T-helper 9 cell (primary cell): ENCODE measurements around the gene GSK3A.
A peak's percentile ranks its signal among the peaks of the same experiment; 100 is the strongest.

Source experiments
- DNase-seq: peaks from one replicate; pipeline ENCODE4 v3.0.0-alpha.2; 2020

Gene GSK3A

DNA sequence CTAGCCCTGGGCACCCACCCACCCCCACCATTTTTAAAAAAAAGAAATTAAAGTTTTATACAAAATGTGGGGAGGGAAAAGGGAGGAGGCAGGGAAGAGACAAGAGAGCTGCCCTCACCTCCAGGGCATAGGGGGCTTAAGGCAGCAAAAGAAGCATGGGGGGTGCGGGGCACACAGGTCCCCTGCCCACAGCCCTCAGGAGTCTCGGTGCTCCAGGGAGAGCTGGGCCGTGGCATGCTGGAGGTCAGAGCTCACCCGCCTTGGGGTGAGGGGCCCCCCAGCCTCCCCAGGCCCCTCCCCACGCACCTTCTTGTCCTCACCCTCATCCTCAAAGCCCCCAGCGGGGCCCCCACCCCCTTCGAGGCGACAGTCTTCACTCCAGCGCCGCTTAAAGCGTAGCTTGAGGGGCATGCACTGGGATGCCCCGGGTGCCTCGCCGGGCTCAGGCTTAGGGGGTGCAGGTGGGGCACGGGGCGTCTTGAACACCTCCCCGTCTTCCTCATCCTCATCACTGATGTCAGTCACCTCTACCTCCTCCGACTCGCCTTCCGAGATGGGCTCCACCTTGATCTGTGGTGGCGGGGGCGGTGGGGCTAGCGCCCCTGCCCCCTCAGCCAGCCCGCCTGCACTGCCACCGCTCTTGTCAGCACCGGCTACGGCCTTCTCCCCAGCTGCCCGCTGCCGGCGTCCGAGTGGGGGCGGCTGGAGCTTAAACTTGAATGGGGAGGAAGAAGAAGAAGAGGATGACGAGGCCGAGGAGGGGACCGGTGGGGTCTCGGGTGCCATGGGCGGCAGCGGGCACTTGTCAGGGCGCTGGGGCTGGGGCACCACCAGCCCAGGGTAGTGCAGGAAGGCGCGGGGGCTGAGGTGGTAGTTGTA, 6.1 kb upstream of the GSK3A start:
- DNase-seq = no peak

DNA sequence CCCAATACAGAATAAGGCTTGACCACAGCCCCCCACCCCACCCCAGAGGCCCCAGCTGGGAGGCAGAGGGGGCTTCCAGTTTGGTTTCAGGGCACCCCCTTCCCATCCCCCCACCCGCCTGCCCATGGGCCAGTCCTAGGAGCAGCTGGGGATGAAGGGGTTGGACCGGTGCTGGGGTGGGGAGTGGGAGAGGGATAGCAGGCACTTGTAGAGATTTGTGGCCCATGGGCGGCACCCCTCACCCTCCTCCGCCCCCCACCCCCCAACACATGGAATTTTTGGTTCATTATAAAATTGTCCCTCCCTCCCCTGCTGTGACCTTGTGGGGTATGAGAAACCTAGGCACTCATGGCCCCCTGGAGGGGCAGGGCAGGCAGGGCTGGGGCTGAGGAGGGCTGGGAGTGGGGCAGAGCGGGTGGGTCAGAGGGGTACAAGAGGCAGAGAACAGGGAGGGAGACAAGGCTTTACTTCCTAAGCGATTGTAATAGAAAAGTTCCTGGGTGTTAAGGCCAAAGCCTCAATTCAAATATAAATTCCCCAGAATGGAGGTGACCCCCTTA, 5.3 kb upstream of the GSK3A start:
- no peak for DNase-seq

DNA sequence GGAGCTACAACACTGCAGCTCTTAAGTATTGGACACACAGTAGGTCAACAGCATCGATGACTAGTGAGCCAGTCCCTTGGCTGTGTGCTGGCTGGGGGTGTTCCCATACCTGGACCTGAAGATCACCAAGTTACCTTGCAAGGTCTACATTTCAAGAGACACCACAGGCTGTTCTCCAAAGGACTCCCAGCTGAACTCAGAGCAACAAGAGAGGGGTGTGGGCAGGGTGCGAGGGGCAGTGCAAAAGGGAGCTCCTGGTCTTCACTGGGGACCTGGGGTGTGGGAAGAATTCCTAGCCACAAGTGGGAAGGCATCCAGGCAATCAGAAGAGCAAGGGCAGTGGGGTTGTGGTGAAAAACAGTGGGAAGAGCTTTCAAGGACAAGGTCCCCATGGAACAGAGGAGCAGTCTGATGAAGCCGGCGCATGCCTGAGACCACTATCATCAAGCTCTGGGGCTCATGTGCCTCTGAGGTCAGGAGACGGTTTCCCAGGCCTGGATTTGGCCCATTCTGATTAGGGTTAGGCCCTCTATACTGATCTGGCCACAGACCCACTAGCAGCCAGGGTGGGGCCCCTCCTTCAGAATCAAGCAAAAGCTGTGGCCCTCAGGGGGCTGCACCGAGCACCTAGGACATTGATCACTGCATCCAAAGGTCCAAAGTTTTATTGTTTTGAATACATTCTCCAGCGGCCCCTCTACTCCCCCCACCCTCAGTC, 4.7 kb upstream of the GSK3A start:
- no peak for DNase-seq

DNA sequence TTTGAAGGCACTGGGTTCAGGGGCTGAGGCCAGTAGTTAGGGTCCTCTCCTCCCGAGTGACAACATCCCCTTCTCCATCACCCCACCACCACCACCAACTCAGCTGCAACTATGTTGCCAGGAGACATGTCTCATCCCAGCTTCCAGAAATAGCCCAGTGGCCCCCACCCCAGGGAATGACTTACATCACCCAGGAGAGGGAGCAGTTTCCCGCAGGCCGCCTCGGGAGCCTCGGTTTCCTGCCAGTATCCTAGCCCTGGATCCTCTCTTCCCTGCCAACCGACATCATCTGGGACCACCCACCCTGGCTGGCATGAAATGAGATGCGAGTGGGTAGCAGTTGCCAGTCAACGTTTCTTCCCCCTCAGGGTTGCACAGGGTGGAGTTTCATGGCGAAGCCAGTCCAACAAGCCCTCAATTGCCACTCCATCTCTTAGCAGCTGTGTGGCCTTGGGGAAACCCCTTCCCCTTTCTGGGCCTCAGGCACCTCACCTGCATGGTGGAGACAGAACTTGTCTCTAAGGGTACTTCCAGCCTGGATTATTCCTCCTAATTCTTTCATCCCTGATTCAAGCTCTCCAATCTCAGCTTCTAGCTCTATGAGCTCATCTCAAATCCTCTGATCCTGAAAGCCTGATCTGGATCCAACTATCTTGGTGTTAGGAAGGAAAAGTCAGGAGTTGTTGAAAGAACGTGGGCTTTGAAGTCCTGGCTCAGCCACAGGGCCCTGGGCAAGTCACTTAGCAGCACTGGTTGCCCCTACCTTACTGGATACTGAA, 3.9 kb upstream of the GSK3A start:
- DNase-seq = no peak

DNA sequence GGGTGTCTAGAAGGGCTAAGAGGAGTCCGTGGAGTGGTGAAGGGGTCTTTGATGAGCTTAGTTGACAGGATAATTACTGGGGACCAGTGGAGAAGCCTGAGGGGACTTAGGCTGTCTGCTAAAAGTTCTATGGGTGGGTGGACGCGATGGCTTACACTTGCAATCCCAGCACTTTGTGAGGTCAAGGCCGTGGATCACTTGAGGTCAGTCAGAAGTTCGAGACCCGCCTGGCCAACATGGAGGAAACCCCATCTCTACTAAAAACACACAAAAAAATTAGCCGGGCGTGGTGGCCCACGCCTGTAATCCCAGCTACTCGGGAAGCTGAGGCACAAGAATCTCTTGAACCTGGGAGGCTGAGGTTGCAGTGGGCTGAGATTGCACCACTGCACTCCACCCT, 2.8 kb upstream of the GSK3A start:
- no peak for DNase-seq

DNA sequence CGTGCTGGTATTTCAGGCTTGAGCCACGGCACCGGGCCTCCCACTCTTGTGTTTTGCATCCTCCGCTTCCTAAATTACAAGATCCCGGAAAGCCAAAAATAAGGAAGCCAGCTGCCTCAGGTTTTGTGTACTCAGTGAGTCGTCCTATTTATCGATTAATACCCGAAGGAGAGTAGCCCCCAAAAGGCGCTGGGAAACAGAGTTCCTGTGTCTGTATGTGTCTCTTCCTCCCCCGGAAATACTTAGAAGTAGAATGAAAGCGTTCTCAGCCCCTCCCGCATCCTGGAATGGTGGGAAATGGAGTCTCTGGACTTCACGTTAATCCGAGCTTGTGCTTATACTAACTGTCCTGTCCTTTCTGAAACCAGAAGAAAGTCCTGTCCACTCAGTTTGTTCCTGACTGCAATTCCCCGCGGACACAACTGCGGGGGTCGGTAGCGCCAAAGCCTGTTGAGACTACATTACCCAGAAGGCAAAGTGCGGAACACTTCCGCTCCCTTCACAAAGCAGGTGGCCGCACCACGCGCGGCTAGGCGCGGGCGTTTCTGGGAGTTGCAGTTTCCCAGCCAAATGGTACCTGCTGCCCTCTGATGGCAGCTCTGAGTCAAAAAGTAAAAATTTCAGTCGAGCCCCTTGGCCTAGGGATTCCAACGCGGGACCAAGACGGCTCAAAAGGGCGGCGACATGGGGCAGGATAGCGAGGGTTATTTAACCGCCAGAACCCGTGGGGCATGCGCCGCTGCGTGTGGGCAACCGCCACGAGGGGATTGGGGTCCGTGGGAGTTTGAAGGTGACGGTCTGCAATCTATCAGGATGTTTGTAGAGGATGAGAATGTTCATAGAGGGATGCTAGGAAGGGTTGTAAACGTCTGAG, 2.2 kb upstream of the GSK3A start:
- DNase-seq = peak; percentile 83

DNA sequence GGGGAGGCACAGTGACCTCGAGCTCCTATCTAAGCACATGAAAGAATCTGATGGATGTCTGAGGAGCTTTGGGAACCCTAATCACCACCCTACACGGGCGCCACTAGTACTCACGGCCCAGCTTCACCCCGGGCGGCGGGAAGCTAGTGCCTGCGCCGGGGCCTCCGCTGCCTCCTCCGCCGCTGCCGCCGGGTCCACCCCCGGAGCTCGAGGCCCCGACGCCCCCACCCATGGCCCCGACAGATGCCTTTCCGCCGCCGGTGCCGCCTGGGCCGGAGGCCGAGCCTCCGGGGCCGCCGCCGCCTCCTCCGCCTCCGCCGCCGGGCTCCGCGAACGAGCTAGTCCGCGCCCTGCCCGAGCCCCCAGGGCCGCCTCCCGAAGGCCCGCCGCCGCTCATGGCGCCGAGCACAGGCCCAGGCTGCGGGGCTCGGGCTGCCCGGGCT, 312 bp downstream of the GSK3A start:
- DNase-seq = no peak

DNA sequence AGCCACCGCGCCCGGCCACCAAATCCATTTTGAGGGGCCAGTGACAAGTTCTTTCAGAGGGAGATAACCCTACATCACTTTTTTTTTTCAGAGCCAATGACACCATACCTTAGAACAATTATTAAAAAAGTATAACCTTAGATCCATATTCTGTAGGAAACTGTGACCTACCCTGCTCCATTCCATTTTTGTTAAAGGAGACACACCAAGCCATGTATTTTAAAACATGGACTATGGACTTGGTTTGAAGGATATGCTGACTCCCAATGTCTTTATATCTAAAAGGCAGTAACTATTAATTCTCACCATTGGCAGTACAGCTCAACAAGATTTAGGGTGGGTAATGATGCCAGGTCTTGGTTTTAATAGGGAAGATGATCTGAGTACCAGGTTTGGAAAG, 1.1 kb downstream of the GSK3A start:
- no peak for DNase-seq

DNA sequence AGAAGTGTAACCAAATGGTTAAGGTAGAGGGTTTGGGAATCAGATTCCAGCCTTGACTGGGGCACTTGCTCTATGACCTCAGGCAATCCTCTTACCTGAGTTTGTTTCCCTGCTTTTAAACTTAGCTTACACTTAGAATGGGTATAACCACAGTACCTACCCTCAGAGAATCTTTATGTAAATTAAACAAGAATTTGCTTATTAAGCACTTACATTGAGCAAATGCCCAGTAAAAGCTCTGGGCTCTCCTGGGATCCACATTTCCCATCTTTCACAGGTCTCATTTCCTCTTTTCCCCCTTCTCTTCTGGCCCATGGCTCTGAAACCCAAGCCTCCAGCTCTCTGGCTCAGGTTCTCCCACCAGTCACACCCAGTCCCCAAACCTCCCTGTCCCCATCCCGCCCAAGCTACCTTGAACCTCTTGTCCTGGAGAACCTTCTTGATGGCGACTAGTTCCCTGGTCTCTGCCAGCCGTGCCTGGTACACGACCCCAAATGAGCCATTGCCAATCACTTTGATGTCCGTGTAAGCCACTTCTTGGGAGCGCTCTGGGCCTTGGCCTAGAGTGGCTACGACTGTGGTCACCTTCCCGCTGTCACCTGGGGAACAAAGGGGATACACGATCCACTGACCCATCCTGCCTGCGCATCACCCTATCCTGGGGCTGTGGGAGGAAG, 2.7 kb downstream of the GSK3A start:
- no peak for DNase-seq

DNA sequence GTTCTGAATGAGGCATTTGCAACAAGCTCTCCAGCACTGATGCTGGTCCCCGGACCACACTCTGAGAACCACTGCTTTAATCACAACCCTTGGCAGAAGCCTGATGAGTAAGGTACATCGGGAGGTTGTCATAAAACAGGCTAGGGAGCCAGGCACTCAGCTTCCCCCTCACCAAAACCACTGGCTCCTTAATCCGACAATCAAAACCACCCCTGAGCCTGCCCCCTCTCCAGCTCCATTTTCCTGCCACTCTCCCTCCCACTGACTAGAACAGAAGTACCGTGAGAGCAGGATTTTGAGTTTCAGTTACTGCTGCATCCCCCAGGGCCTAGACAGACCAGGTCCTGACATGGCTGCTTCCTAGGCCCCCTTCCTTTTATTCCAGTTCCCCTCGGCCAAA, 7.2 kb downstream of the GSK3A start:
- DNase-seq = no peak

DNA sequence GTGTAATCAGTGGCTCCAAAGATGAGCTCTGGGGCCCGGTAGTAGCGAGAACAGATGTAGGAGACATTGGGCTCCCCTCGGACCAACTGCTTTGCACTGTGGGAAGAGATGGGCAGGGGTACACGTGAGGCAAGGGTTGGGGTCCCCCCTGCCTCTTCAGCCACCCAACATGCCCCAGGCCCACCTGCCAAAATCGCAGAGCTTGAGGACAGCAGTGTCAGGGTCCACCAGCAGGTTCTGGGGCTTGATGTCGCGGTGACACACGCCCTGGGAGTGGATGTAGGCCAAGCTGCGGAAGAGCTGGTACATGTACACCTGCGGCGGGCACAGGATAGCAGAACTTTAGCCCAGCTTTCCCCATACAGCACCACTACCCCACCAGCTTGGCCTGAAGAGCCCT, 8.0 kb downstream of the GSK3A start:
- DNase-seq = no peak

DNA sequence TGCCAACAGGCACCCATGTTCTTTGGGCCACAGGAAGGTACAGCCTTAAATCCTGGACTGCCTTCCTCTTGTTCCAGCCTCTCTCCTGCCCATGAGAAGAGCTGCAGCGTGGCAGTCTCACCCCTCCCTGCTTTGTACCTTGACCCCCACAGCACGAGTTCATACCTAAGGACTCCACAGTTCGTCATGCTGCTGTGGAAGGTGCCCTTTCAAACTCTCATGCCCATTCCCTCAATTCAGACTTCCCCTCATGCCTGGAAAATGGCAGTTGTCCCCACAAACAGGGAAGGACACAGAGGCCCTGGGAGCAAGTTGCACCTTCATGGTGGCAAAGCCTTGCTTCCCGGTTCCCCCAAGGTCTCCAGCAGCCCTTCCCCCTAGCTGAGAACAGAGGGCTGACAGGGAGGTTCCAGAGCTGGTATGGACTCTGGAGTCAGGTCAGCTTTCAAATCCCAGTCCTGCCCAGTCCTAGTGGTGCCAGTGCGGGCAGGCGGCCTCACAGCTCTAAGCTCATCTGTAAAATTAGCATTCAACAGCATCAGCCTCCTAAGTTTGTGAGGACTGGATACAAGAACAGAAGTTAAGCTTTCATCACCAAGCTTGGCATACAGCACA, 8.6 kb downstream of the GSK3A start:
- no peak for DNase-seq

DNA sequence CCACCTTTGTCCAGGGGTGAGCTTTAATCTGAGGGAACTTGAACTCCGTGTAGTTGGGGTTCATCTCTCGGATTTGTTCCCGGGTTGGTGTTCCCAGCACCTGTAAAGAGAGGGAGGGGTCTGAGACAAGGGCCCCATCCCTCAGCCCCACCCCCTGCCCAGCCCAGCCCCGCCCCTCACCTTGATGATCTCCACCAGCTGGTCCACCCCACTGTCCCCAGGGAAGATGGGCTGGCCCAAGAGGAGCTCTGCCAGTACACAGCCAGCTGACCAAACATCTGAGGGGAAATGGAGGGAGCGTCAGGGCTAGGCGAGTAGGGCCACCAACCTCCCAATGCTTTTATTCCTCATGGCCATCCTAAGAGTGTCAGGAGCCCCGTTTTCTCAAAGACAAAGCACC, 9.3 kb downstream of the GSK3A start:
- DNase-seq = no peak

DNA sequence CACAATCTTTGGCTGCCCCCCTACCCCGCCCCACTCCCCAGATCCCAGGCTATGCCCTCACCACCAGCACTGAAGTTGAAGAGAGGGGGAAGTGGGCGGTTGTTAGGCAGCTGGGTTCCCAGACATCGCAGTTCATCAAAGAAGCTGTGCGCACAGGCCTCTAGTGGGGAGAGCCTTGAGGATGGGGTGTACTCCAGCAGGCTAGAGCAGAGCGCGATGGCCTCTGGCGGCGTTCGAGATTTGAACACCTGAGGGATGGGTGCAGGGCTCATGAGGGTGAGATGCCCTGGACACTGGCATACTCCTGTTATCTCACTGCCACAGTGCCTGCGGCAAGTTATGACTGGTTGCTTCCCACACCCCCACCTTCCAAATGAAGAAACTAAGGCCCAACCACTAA, 10.0 kb downstream of the GSK3A start:
- no peak for DNase-seq

DNA sequence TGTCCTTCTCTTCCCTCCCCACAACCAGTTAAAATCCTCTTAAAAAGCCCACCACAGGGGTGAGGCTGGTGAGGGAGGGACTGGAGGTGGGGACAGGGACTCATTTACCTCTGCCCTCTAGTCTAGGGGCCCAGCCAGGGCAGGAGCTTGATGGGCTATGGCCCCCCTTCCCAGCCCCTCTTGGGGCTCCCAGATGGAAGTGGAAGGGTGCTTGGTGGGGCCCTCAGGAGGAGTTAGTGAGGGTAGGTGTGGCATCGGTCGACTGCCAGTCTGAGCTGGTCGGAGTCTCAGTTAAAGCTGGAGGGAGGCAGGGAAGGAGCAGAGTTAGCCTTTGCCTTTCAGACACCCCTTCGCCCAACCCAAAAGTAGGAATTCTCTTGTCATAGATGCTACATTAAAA, 11.8 kb downstream of the GSK3A start:
- no peak for DNase-seq

DNA sequence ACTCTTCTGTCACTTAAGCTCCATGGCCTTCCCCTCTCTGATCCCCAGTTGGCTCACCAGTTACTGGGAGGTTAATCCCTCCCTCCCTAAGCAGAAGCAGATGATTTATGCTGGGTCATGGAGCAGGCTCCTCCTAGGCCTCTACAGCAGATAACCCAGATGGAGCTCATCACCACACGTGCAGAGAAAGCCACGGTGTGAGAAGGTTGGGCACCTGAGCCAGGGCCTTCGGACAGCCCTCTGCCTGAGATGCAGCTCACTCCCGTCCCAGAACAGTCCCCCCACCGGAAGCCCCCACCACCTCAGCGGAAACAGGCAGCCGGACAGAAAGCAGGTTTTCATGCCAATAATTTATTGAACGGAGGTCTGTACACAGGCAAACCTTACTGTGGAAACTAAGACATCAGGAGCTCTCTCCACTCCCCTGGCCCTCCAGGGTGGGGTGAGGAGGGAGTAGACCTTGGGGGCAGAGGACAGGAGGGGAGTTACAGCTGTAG, 12.5 kb downstream of the GSK3A start:
- DNase-seq = no peak

DNA sequence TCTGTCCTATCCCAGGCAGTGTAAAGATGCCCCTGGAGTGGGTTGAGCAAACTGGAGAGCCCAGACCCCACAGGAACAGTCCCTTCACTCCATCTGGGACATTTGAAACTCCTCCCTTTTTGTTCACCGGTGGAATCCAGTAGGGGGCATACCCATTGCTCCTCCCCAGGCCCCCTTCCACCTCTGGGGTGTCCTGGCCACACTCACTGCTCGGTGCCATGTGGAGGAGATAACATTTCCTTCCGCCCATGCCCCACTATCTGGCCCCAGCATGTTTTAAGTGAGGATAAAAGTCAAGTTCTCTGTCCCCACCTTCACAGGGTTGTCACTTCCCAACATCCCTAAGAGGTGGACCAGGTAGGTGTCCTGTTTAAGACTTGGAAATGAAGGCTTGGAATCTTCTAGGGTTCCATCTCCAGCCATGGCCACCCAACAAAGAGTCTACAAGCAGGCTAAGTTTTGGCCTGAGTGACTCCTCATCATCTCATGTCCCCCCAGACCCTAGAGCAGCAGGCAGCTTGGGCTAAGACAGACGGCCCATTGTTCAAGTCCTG, 13.0 kb downstream of the GSK3A start:
- no peak for DNase-seq

DNA sequence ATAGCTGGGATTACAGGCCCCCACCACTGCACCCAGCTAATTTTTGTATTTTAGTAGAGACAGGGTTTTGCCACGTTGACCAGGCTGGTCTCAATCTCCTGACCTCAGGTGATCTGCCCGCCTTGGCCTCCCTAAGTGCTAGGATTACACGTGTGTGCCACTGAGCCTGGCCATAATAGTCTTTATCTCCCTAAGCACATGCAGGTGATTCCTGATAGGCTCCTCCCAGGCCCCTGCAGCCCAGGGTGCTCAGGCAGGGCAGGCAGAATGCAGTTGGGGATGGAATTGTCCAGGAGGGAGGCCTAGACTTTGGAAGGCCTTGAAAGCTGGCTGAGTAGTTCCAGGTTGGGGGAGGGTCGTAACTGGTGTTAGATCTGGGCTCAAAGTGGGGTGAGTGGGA, 13.8 kb downstream of the GSK3A start:
- DNase-seq = no peak

DNA sequence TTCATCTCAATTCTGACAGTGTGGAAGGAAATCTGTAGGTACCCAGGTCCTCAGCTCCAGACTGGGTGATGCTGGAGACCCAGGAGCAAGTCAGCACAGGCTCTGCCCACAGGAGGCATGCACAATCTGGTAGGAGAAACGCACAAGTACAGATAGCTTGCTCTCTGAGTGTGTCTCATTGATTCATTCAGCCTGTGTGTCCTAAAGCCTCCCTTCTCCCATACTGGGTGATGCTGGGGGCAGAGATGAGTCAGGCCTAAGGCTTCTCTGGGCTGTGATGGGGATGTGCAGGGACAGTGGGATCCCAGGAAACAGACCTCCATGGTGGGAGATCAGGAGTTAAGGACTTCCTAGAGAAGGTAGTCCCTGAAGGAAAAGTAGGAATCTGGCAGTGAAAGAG, 15.5 kb downstream of the GSK3A start:
- no peak for DNase-seq

DNA sequence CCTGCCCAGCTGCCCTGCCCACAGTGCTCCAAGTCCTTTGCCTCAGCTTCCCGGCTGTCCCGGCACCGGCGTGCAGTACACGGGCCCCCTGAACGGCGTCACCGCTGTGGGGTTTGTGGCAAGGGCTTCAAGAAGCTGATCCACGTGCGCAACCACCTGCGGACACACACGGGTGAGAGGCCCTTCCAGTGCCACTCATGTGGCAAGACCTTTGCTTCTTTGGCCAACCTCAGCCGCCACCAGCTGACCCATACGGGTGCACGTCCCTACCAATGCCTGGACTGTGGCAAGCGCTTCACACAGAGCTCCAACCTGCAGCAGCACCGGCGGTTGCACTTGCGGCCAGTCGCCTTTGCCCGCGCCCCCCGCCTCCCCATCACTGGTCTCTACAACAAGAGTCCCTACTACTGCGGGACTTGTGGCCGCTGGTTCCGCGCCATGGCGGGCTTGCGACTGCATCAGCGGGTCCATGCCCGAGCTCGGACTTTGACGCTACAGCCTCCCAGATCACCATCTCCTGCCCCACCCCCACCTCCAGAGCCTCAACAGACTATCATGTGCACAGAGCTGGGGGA, 16.6 kb downstream of the GSK3A start:
- DNase-seq = no peak
